SK-N-MC (cell line): Measurements from ENCODE around the gene CGB5.
"Not testable (repeated sequence)": the region's sequence is repeated elsewhere in the genome, so short reads cannot be mapped to it uniquely, and the experiment has no call there.

Source experiments
- EZH2 ChIP-seq: fragments of 200-600 bp; sonication (generic); IDR thresholded peaks from one replicate; pipeline ENCODE4 v1.6.1; 2017; ENCODE audit warnings: antibody characterized with exemption
- FOXP2 ChIP-seq: optimal IDR thresholded peaks from 2 replicates; pipeline ENCODE3; 2011; ENCODE audit warnings: mild to moderate bottlenecking, moderate library complexity; ENCODE audit not compliant: insufficient read depth; ENCODE audit errors: extremely low read length, control extremely low read depth
- POLR2AphosphoS5 ChIP-seq: IDR thresholded peaks from 2 replicates; pipeline ENCODE4 v1.6.1; 2012; ENCODE audit warnings: mild to moderate bottlenecking, low read depth, low read length, borderline replicate concordance

GRCh38 chr19:49031642-49032301, 11.9 kb upstream of the CGB5 start, which contains the start of gene CGB2:
- TF ChIP-seq EZH2, FOXP2, POLR2AphosphoS5: not testable (repeated sequence)
